Activated naive CD8-positive, alpha-beta T cell (primary cell): Measurements from ENCODE around the gene BEST4.
"Not testable (repeated sequence)": the region's sequence is repeated elsewhere in the genome, so short reads cannot be mapped to it uniquely, and the experiment has no call there.

Experiments used
- H3K27ac Mint-ChIP-seq: one replicate; pipeline ENCODE4 v1.8.0; 2021; ENCODE audit warnings: mixed read lengths
- H3K27me3 Mint-ChIP-seq: one replicate; pipeline ENCODE4 v1.8.0; 2021; ENCODE audit warnings: mixed read lengths
- H3K36me3 Mint-ChIP-seq: one replicate; pipeline ENCODE4 v1.8.0; 2021; ENCODE audit warnings: mixed read lengths
- H3K4me1 Mint-ChIP-seq: one replicate; pipeline ENCODE4 v1.8.0; 2021; ENCODE audit warnings: low read depth, mixed read lengths
- H3K4me3 Mint-ChIP-seq: one replicate; pipeline ENCODE4 v1.8.0; 2021; ENCODE audit warnings: mild to moderate bottlenecking, mixed read lengths
- H3K9me3 Mint-ChIP-seq: one replicate; pipeline ENCODE4 v1.8.0; 2021; ENCODE audit warnings: low read depth, mixed read lengths

Gene BEST4

DNA sequence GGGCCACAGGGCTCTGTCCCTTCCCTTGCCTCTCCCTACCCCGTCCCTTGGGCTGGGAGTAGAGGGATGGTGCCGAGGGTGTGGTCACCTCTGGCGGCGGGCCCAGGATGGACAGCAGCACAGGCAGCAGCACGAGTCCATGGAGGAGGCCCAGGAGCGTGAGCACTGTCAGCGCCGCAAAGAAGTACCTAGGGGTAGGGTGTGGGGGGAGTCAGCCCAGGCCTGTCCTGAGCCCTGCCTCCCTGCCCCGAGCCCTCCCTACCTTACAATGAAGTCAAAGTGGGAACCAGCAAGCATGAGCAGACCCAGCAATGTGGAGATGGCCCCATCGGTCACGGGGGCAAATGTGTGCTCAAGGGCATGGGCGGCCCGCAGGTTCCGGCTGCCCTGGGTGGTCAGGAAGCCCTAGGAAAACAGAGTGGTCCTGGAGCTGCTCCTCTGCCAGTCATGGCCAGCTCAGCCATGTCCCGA is 35.0 kb upstream of the BEST4 start:
- H3K27ac Mint-ChIP-seq, result no peak overlapping the region
- H3K4me3 Mint-ChIP-seq, result no peak overlapping the region
- peaks cover 27% of the 10 kb centered on the region for H3K4me1 Mint-ChIP-seq
- H3K27me3 Mint-ChIP-seq, result no peaks in the 10 kb centered on the region
- H3K36me3 Mint-ChIP-seq, result no peaks in the 10 kb centered on the region
- no peaks in the 10 kb centered on the region for H3K9me3 Mint-ChIP-seq

DNA sequence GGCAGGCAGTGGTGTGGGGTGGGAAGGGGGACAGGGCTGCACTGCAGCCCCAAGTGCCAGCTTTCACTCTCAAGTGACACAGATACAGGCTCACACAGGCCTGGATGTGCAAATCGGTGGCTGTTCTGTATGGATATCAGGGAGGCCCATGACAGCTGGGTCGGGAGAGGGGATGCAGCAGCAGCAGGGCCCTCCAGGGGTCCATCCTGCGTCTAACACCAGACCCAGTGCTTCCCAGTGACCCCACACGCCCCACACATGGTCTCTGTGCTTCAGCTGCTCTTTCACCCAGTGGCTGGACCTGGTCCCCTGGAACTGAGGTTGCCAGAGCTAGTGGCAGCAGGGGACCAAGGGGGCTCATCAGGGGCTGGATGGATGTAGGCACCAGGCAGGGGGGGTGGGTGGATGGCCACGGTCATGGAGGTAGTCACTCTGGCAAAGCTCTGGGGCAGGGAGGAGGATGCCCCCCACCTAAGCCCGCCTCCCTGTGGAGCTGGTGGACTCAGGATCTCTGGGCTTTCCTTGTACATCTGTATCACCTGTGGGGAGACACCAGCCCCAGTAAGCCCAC is 34.2 kb upstream of the BEST4 start:
- H3K27ac Mint-ChIP-seq, result no peak overlapping the region
- no peaks in the 10 kb centered on the region for H3K9me3 Mint-ChIP-seq
- H3K4me3 Mint-ChIP-seq, result no peak overlapping the region
- H3K4me1 Mint-ChIP-seq, result peaks cover 33% of the 10 kb centered on the region
- no peaks in the 10 kb centered on the region for H3K27me3 Mint-ChIP-seq
- H3K36me3 Mint-ChIP-seq, result no peaks in the 10 kb centered on the region

DNA sequence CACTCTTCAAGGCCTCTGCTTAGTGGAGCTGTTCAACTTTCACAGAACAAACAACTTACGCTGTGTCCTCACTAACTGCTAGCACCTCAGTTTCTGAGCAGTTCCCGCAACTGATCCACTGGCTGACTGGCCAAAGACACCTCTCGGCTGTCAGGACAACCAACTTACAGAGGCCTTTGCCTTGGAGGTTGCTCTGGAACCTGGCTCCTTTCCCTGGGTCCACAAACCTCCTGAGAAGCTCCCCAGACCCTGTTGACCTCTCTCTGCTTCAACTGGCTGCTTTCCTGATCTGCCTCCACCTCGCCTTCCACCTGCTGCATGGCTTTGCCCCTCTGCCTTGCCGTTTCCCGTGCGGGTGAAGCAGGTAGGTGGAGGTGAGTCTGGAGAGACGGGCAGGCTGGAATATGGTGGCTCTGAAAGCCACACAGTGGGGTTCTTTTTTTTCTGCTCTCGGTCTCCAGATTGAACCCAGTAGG is 33.3 kb upstream of the BEST4 start:
- Mint-ChIP-seq H3K27ac (peak overlapping the region; percentile 100), H3K9me3 (no peaks in the 10 kb centered on the region), H3K4me3 (peak overlapping the region; percentile 90), H3K27me3 (no peaks in the 10 kb centered on the region), H3K4me1 (peaks cover 36% of the 10 kb centered on the region), H3K36me3 (no peaks in the 10 kb centered on the region)

GRCh38 chr1:44820328-44821239 is 32.6 kb upstream of the BEST4 start:
- H3K9me3 Mint-ChIP-seq, result no peaks in the 10 kb centered on the region
- H3K36me3 Mint-ChIP-seq, result no peaks in the 10 kb centered on the region
- H3K27ac Mint-ChIP-seq, result peak overlapping the region; percentile 100
- H3K4me3 Mint-ChIP-seq, result peak overlapping the region; percentile 90
- H3K27me3 Mint-ChIP-seq, result no peaks in the 10 kb centered on the region
- H3K4me1 Mint-ChIP-seq, result peaks cover 36% of the 10 kb centered on the region

DNA sequence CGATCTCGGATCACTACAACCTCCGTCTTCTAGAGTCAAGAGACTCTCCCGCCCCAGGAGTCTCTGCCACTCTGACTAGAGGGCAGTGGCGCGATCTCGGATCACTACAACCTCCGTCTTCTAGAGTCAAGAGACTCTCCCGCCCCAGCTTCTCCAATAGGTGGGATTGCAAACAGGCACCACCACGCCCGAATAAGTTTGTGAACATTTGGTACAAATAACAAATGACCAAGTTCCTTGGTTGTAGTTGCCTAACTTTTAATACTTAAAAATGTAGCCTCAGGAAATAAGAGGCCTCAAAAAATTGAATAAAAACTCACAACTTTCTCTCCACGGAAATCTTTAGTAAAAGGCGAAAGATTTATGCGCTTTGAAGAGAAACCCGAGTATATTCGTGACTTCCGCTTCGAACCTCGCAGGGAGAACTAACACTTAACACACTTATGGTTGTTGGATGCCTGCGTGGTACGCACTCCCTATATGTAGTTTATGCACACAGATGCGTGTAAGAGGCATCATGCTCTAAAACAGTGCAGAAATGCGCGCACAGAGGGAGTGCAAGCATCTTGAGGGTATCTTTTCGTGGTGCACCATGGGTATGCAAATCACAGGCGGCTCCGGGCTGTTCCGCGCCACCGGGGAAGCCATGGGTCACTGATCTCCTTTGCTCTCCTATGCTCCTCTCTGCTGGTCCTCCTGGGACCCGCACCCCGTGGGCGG is 31.8 kb upstream of the BEST4 start:
- H3K4me1 Mint-ChIP-seq, result peaks cover 41% of the 10 kb centered on the region
- H3K27me3 Mint-ChIP-seq, result no peaks in the 10 kb centered on the region
- H3K36me3 Mint-ChIP-seq, result peaks cover 3% of the 10 kb centered on the region
- peak overlapping the region; percentile 100 for H3K27ac Mint-ChIP-seq
- H3K9me3 Mint-ChIP-seq, result no peaks in the 10 kb centered on the region
- peak overlapping the region; percentile 90 for H3K4me3 Mint-ChIP-seq

- Mint-ChIP-seq H3K36me3 (peaks cover 3% of the 10 kb centered on the region), H3K4me1 (peaks cover 44% of the 10 kb centered on the region), H3K4me3 (peak overlapping the region; percentile 90), H3K27ac (peak overlapping the region; percentile 100), H3K9me3 (no peaks in the 10 kb centered on the region), H3K27me3 (no peaks in the 10 kb centered on the region)
These were observed 31.2 kb upstream of the BEST4 start for GRCh38 chr1:44819196-44819607.

- Mint-ChIP-seq H3K4me1 (peaks cover 47% of the 10 kb centered on the region), H3K4me3 (peak overlapping the region; percentile 67)
These were observed 30.0 kb upstream of the BEST4 start for GRCh38 chr1:44817771-44818495.

GRCh38 chr1:44817307-44817706 is 29.3 kb upstream of the BEST4 start:
- Mint-ChIP-seq H3K27me3 (no peaks in the 10 kb centered on the region), H3K36me3 (peaks cover 3% of the 10 kb centered on the region), H3K4me1 (peaks cover 47% of the 10 kb centered on the region), H3K9me3 (no peaks in the 10 kb centered on the region), H3K4me3 (no peak overlapping the region), H3K27ac (peak overlapping the region; percentile 64)

More at GRCh38 chr1:44817771-44818495, 30.0 kb upstream of the BEST4 start:
- Mint-ChIP-seq H3K9me3 (no peaks in the 10 kb centered on the region), H3K27ac (peak overlapping the region; percentile 83), H3K27me3 (no peaks in the 10 kb centered on the region), H3K36me3 (peaks cover 3% of the 10 kb centered on the region)

GRCh38 chr1:44815926-44816325 is 28.0 kb upstream of the BEST4 start:
- not testable (repeated sequence) for H3K36me3 Mint-ChIP-seq, H3K27ac Mint-ChIP-seq, H3K27me3 Mint-ChIP-seq, H3K9me3 Mint-ChIP-seq
- H3K4me1 Mint-ChIP-seq, result peaks cover 58% of the 10 kb centered on the region
- H3K4me3 Mint-ChIP-seq, result peak overlapping the region; percentile 20

DNA sequence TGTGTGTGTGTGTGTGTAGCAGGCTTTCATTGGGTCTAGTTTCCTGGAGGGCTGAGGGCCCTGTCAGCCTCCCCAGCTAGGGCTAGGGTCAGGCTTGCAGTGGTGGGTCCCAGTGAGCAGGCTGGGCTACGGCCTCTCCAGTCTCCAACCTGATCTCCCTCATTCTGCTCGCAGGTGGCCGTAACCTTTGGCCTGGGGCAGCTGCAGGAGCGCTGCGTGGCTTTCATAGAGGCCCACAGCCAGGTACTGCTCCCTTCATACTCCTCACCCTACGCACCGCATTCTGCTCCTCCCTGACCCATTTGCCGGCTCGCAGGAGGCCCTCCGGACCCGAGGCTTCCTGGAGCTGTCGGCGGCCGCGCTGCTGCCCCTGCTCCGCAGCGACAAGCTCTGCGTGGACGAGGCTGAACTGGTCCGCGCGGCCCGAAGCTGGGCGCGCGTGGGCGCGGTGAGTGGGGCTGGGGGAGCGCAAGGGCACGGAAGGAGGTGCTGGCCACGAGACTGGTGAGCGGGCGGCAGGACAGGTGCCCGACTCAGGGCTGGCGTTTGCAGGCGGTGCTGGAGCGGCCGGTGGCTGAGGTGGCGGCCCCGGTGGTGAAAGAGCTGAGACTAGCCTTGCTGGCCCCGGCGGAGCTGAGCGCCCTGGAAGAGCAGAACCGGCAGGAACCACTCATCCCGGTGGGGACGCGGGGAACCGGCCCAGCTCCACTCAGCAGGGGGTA is 25.0 kb upstream of the BEST4 start:
- no peak overlapping the region for H3K4me3 Mint-ChIP-seq
- peaks cover 6% of the 10 kb centered on the region for H3K36me3 Mint-ChIP-seq
- no peak overlapping the region for H3K27ac Mint-ChIP-seq
- peaks cover 63% of the 10 kb centered on the region for H3K4me1 Mint-ChIP-seq
- no peaks in the 10 kb centered on the region for H3K27me3 Mint-ChIP-seq
- H3K9me3 Mint-ChIP-seq, result no peaks in the 10 kb centered on the region

GRCh38 chr1:44811234-44811633 is 23.3 kb upstream of the BEST4 start:
- peak overlapping the region; percentile 98 for H3K27ac Mint-ChIP-seq
- H3K4me1 Mint-ChIP-seq, result peaks cover 71% of the 10 kb centered on the region
- no peaks in the 10 kb centered on the region for H3K9me3 Mint-ChIP-seq
- H3K36me3 Mint-ChIP-seq, result peaks cover 6% of the 10 kb centered on the region
- H3K4me3 Mint-ChIP-seq, result peak overlapping the region; percentile 68
- H3K27me3 Mint-ChIP-seq, result no peaks in the 10 kb centered on the region

- peaks cover 73% of the 10 kb centered on the region for H3K4me1 Mint-ChIP-seq
- H3K27ac Mint-ChIP-seq, result peak overlapping the region; percentile 98
- not testable (repeated sequence) for H3K27me3 Mint-ChIP-seq, H3K36me3 Mint-ChIP-seq, H3K9me3 Mint-ChIP-seq
- H3K4me3 Mint-ChIP-seq, result peak overlapping the region; percentile 68
These were observed 22.8 kb upstream of the BEST4 start for GRCh38 chr1:44810762-44811105.

- Mint-ChIP-seq H3K9me3 (no peaks in the 10 kb centered on the region), H3K27ac (peak overlapping the region; percentile 98), H3K4me3 (peak overlapping the region; percentile 82), H3K4me1 (peaks cover 76% of the 10 kb centered on the region), H3K27me3 (no peaks in the 10 kb centered on the region), H3K36me3 (peaks cover 6% of the 10 kb centered on the region)
These were observed 22.3 kb upstream of the BEST4 start for GRCh38 chr1:44810101-44810761.
